HepG2 (cell line): ENCODE data around the gene TTLL1. TPM values are rescaled to one million over a fixed set of nuclear protein-coding genes. Genes with fewer than 3 reads are reported as not detected.

Source experiments
- ATAC-seq: fragments of 200-7000 bp; cut with Tn5 transposase; 3 replicates; pipeline ENCODE4 v1.9.1; 2020; ENCODE audit warnings: mild to moderate bottlenecking, moderate library complexity
- BruUV-seq: library from RNA; stranded (reverse); fragments of 400-500 nt; replicated peaks from 2 replicates; lab custom pipeline; 2021; lab: Mats Ljungman, UMichigan
- CTCF ChIA-PET: fragments of 300-600 bp; formaldehyde crosslinking; extraction: SDS; loops from one replicate; lab custom pipeline; 2021; ENCODE audit warnings: low total read pairs, inconsistent platforms, low intra/inter-chr PET ratio; lab: Yijun Ruan, JAX
- POLR2A ChIA-PET: fragments of 350-600 bp; sonication (Branson Sonifier 250); formaldehyde crosslinking; loops from one replicate; lab custom pipeline; 2020; ENCODE audit warnings: antibody characterized with exemption, inconsistent platforms; lab: Yijun Ruan, JAX
- DNase-seq: peaks from one replicate; pipeline ENCODE4 v3.0.0-alpha.2; 2015; ENCODE audit warnings: low spot score
- FAIRE-seq: peaks from 3 replicates; lab custom pipeline; 2011; peaks lifted over from hg19 to GRCh38; lab: Jason Lieb, UNC
- H2AFZ ChIP-seq: one replicate; pipeline ENCODE4 v1.6.1; 2011; ENCODE audit warnings: low read length, inconsistent platforms
- H3K27ac ChIP-seq: fragments of 300-600 bp; 3 replicates; pipeline ENCODE4 v1.8.0; 2011; ENCODE audit warnings: mixed run types, mild to moderate bottlenecking, mixed read lengths, low read length, inconsistent platforms; ENCODE audit not compliant: insufficient read depth; ENCODE audit errors: extremely low read length
- H3K27me3 ChIP-seq, 2 experiments: fragments of 200-600 bp in 1 of 2; 2 replicates in 1 of 2; 3 replicates in 1 of 2; pipeline versions ENCODE4 v1.6.0 to v1.8.0; 2011; ENCODE audit warnings: low read length in 2 of 2, mild to moderate bottlenecking in 2 of 2, moderate library complexity in 2 of 2, inconsistent platforms in 1 of 2; ENCODE audit not compliant: insufficient read depth in 2 of 2, control insufficient read depth in 1 of 2
- H3K36me3 ChIP-seq, 2 experiments: fragments of 200-600 bp in 1 of 2; replicated peaks in 1 of 2; 2 replicates in 1 of 2; 3 replicates in 1 of 2; pipeline versions ENCODE4 v1.5.1 to v1.8.0; 2011; ENCODE audit warnings: low read length in 2 of 2, inconsistent platforms in 1 of 2; ENCODE audit not compliant: insufficient read depth in 2 of 2, control insufficient read depth in 1 of 2
- H3K4me1 ChIP-seq: 2 replicates; pipeline ENCODE4 v1.5.1; 2012; ENCODE audit warnings: low read length, inconsistent platforms; ENCODE audit not compliant: insufficient read depth
- H3K4me2 ChIP-seq: 2 replicates; pipeline ENCODE4 v1.6.0; 2011; ENCODE audit warnings: low read depth, low read length, inconsistent platforms
- H3K4me3 ChIP-seq, 3 experiments: fragments of 200-600 bp in 1 of 3; sonication (generic), shearing (Covaris generic) in 1 of 3; replicated peaks in 1 of 3; 2 replicates each; pipeline ENCODE4 v1.5.1; 2011 to 2016; ENCODE audit warnings: low read length in 3 of 3, inconsistent platforms in 2 of 3, low read depth in 2 of 3, mild to moderate bottlenecking in 2 of 3, control low read depth in 1 of 3, mixed read lengths in 1 of 3; ENCODE audit not compliant: insufficient read depth in 1 of 3
- H3K79me2 ChIP-seq: one replicate; pipeline ENCODE4 v1.6.1; 2011; ENCODE audit warnings: low read length, inconsistent platforms; ENCODE audit not compliant: insufficient read depth
- H3K9ac ChIP-seq: 2 replicates; pipeline ENCODE4 v1.6.0; 2011; ENCODE audit warnings: mild to moderate bottlenecking, low read depth, low read length, inconsistent platforms; ENCODE audit not compliant: insufficient read depth
- H3K9me3 ChIP-seq: 2 replicates; pipeline ENCODE4 v1.5.1; 2012; ENCODE audit warnings: mild to moderate bottlenecking, low read length
- H4K20me1 ChIP-seq: 2 replicates; pipeline ENCODE4 v1.6.0; 2011; ENCODE audit warnings: inconsistent platforms, mild to moderate bottlenecking, low read length, moderate library complexity; ENCODE audit not compliant: insufficient read depth
- BRD4 ChIP-seq: sonication (generic); formaldehyde crosslinking; IDR thresholded peaks from 2 replicates; pipeline ENCODE4 v1.4.0; 2020; ENCODE audit warnings: missing genetic modification reagents
- DMAP1 ChIP-seq: IDR thresholded peaks from 2 replicates; pipeline ENCODE4 v1.6.1; 2016
- DRAP1 ChIP-seq: IDR thresholded peaks from 2 replicates; pipeline ENCODE4 v1.6.1; 2016; ENCODE audit warnings: missing genetic modification reagents, missing compliant biosample characterization
- HOMEZ ChIP-seq: IDR thresholded peaks from 2 replicates; pipeline ENCODE4 v1.6.1; 2016; ENCODE audit warnings: low read depth
- HOXA5 ChIP-seq: sonication (generic); formaldehyde crosslinking; IDR thresholded peaks from 2 replicates; pipeline ENCODE4 v1.4.0; 2020; ENCODE audit warnings: missing genetic modification reagents
- KAT7 ChIP-seq: IDR thresholded peaks from 2 replicates; pipeline ENCODE4 v1.6.1; 2018; ENCODE audit warnings: borderline replicate concordance, missing compliant biosample characterization
- KDM5B ChIP-seq: sonication (generic); formaldehyde crosslinking; IDR thresholded peaks from 2 replicates; pipeline ENCODE4 v1.4.0; 2020; ENCODE audit warnings: missing genetic modification reagents, mild to moderate bottlenecking, borderline replicate concordance
- MTA1 ChIP-seq: sonication (generic); formaldehyde crosslinking; IDR thresholded peaks from 2 replicates; pipeline ENCODE4 v1.4.0; 2020; ENCODE audit warnings: missing genetic modification reagents, mild to moderate bottlenecking, borderline replicate concordance
- POLR2AphosphoS2 ChIP-seq: IDR thresholded peaks from 2 replicates; pipeline ENCODE4 v1.6.1; 2011; ENCODE audit warnings: low read depth, low read length, improper control_type of control experiment
- RERE ChIP-seq: IDR thresholded peaks from 2 replicates; pipeline ENCODE4 v1.6.1; 2016; ENCODE audit warnings: low read depth, missing genetic modification reagents, missing compliant biosample characterization
- TAF1 ChIP-seq: sonication (generic); formaldehyde crosslinking; IDR thresholded peaks from 2 replicates; pipeline ENCODE4 v1.4.0; 2020; ENCODE audit warnings: missing genetic modification reagents
- ZMYM3 ChIP-seq: sonication (generic); formaldehyde crosslinking; IDR thresholded peaks from 2 replicates; pipeline ENCODE4 v1.5.1; 2020; ENCODE audit warnings: mild to moderate bottlenecking, missing genetic modification reagents
- ZNF207 ChIP-seq: fragments of 450-650 bp; IDR thresholded peaks from 2 replicates; pipeline ENCODE4 v1.6.1; 2016; ENCODE audit warnings: antibody characterized with exemption, borderline replicate concordance
- ZNF512B ChIP-seq: sonication (generic); formaldehyde crosslinking; IDR thresholded peaks from 2 replicates; pipeline ENCODE4 v1.5.1; 2020; ENCODE audit warnings: missing genetic modification reagents, mild to moderate bottlenecking, borderline replicate concordance
- ZNF619 ChIP-seq: sonication (generic); formaldehyde crosslinking; IDR thresholded peaks from 2 replicates; pipeline ENCODE4 v1.4.0; 2020; ENCODE audit warnings: mild to moderate bottlenecking, missing genetic modification reagents
- ZNF772 ChIP-seq: sonication (generic); formaldehyde crosslinking; IDR thresholded peaks from 2 replicates; pipeline ENCODE4 v1.5.0; 2020; ENCODE audit warnings: mild to moderate bottlenecking, missing genetic modification reagents
- WGBS: methylation state at CpG from one replicate; pipeline ENCODE4 v1.1.6; 2017; ENCODE audit warnings: low lambda C conversion rate; 5-methylcytosine and 5-hydroxymethylcytosine counted together
- in situ Hi-C: cut with HindIII; loops from 2 replicates; pipeline ENCODE4 v1.10.0; 2017; ENCODE audit warnings: low pct_unique_long_range_greater_than_20kb; ENCODE audit not compliant: extremely low pct_ligation_motif_present
- intact Hi-C: fragments of 100-400 bp; cut with micrococcal nuclease; formaldehyde crosslinking; loops from one replicate; pipeline ENCODE4 v1.10.0; 2022; ENCODE audit not compliant: unreplicated experiment
- polyA plus RNA-seq, 8 experiments: library from polyadenylated mRNA; depleted of rRNA in 3 of 8; stranded (reverse) in 7 of 8; unstranded in 1 of 8; fragments of >200 nt; fragmentation: Illumina TruSeq in 4 of 8; extraction: Trizol in 4 of 8; gene quantifications; 2 replicates each; pipeline versions ENCODE4 v1.2.1 to v1.2.3, GENCODE V29; 2011 to 2016; ENCODE audit warnings: low read depth in 4 of 8, missing spikeins in 1 of 8, mixed read lengths in 1 of 8; ENCODE audit not compliant: insufficient read depth in 1 of 8
- total RNA-seq, 5 experiments: library from RNA; depleted of rRNA; stranded (reverse); fragments of >200 nt; fragmentation: Illumina TruSeq; extraction: Trizol; gene quantifications; 2 replicates each; pipeline ENCODE4 v1.2.3, GENCODE V29; 2016; ENCODE audit warnings: low read depth in 1 of 5

Gene TTLL1
- total and polyA plus RNA-seq, 2 of the 13 experiments (the other 11 are each of a cell fraction or from before 2014, with no cell fraction given) = 1.6 to 5.3 TPM

- POLR2A ChIA-PET = interaction anchor here (0.6 to 8.7 kb wide), 23 partner anchors 9 to 215 kb away, joined by 3 to 185 read pairs (median 7); partner anchors contain the start of gene ARFGAP3
- CTCF ChIA-PET = no interaction called here
- Histone ChIP-seq H3K9ac (peak overlapping the region; percentile 79), H4K20me1 (peaks cover 23% of the 10 kb centered on the region), H3K4me3 (peak overlapping the region; percentile 65 to 78 (median 67)), H3K4me2 (peak overlapping the region; percentile 84), H3K79me2 (peaks cover 41% of the 10 kb centered on the region), H3K9me3 (no peaks in the 10 kb centered on the region), H3K27ac (peak overlapping the region; percentile 66), H3K36me3 (no peaks in the 10 kb centered on the region), H3K27me3 (no peaks in the 10 kb centered on the region; a peak in 1 of 5 replicates), H2AFZ (no peak overlapping the region), H3K4me1 (peaks cover 77% of the 10 kb centered on the region)
- intact Hi-C loops = no loop called here
- WGBS = under 1% methylated on average over 5 of the region's 5 CpGs
- BruUV-seq = TSS peak; percentile 96
- ATAC-seq (peak; percentile 11; the same call in 1 of the 3 replicates), FAIRE-seq (no peak), DNase-seq (no peak)
- in situ Hi-C loops = no loop called here
- 0 out of 2 replicates have a peak, but pooled peaks have one; percentile 49 for TF ChIP-seq KAT7 (CRISPR knock-in tag)
- TF ChIP-seq ZNF619 (CRISPR knock-in tag) = no peak
- TF ChIP-seq MTA1 (CRISPR knock-in tag) = no peak
- TF ChIP-seq DRAP1 (CRISPR knock-in tag) = no peak
- TF ChIP-seq TAF1 (CRISPR knock-in tag) = no peak
- no peak for TF ChIP-seq DMAP1 (CRISPR knock-in tag)
- no peak for TF ChIP-seq POLR2AphosphoS2
- no peak for TF ChIP-seq RERE (CRISPR knock-in tag)
- TF ChIP-seq ZNF512B (CRISPR knock-in tag) = no peak
- no peak for TF ChIP-seq BRD4
- peak; percentile 8; the same call in 1 of the 2 replicates for TF ChIP-seq KDM5B
- no peak for TF ChIP-seq ZNF207
- no peak for TF ChIP-seq HOXA5
- no peak for TF ChIP-seq HOMEZ (CRISPR knock-in tag)
- TF ChIP-seq ZMYM3 (CRISPR knock-in tag) = 0 out of 2 replicates have a peak, but pooled peaks have one; percentile 24
- no peak for TF ChIP-seq ZNF772 (CRISPR knock-in tag)
These were observed 73.5 kb downstream of the TTLL1 start for GRCh38 chr22:43015677-43016042.
